ENCODE results near the gene CTDSP2.

DNA sequence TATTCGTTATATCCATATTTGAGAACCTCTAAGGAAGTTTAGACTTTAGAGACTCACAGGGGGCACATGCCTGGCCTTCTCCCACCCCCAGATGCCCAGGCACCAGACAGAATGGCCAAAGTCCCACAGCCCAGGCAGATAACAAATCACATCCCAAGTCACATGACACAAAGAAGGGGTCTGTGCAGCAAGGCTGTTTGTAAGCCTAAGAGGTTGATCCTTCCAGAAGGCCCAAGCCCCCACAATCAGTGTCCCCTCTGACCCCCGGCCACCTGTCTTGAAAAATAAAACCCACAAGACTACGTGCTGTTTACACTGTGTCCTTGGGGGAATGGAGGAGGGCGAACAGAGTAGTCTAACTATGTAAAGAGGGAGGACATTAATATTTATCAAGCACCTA is 5.1 kb downstream of the CTDSP2 start:
- TF ChIP-seq POLR2A (IDR thresholded peaks at IDR 0.05; ENCODE audit: low read length): no peak
- TF ChIP-seq GATA1 (IDR thresholded peaks at IDR 0.05; ENCODE audit: low read depth, low read length): no peak
